MM.1S (cell line): ENCODE results near the gene SLC29A3.

ENCODE experiments used
- CTCF ChIP-seq: fragments of 300-600 bp; sonication (generic); IDR thresholded peaks from 2 replicates; pipeline ENCODE4 v1.5.1; 2016; ENCODE audit warnings: antibody characterized with exemption, low read length, mixed read lengths
- EZH2 ChIP-seq: fragments of 300-600 bp; sonication (generic); optimal IDR thresholded peaks from 2 replicates; pipeline ENCODE3; 2017; ENCODE audit warnings: low read depth, mild to moderate bottlenecking, antibody characterized with exemption, low read length, mixed read lengths

- TF ChIP-seq CTCF (no peak), EZH2 (no peak)
Measured at GRCh38 chr10:71348850-71349249, 29.8 kb downstream of the SLC29A3 start.
